Right ventricle myocardium superior (tissue), 1 donor: ENCODE measurements around the gene PTPRN2. TPM values are rescaled to one million over a fixed set of nuclear protein-coding genes. Genes with fewer than 3 reads are reported as not detected.
"Not testable (repeated sequence)": the region's sequence is repeated elsewhere in the genome, so short reads cannot be mapped to it uniquely, and the experiment has no call there.

Source experiments
- ATAC-seq: fragments of 200-7000 bp; cut with Tn5 transposase; one replicate; pipeline ENCODE4 v1.9.1; 2020; ENCODE audit warnings: mild to moderate bottlenecking; ENCODE audit not compliant: poor library complexity
- DNase-seq: peaks from one replicate; pipeline ENCODE4 v3.0.0-alpha.2; 2020
- intact Hi-C: fragments of 100-400 bp; cut with DNase I; formaldehyde crosslinking; loops from one replicate; pipeline ENCODE4 v1.11.2; 2022
- total RNA-seq: library from RNA; stranded (reverse); fragmentation: NEBNext Ultra II Directional; extraction: Animal tissue kit (Norgen Biotek cat#: 25700); gene quantifications from one replicate; pipeline ENCODE4 v1.2.1, GENCODE V29; 2021
- donor health status: DM: no; HTN: yes; CAD: no; lungs with severe emphysema.

Gene PTPRN2
- total RNA-seq, 1 donor from 2014 or later, result 1.2 TPM

- no peak for DNase-seq
- ATAC-seq, result no peak
- intact Hi-C loops, result no loop called here
Observed at GRCh38 chr7:158299607-158300006, 288.0 kb downstream of the PTPRN2 start.

GRCh38 chr7:158296798-158297104 lies 290.9 kb downstream of the PTPRN2 start:
- DNase-seq, result no peak
- intact Hi-C loops, result no loop called here
- no peak for ATAC-seq

- no peak for DNase-seq
- intact Hi-C loops, result no loop called here
- no peak for ATAC-seq
Observed at GRCh38 chr7:158295966-158296797, 291.4 kb downstream of the PTPRN2 start.

DNA sequence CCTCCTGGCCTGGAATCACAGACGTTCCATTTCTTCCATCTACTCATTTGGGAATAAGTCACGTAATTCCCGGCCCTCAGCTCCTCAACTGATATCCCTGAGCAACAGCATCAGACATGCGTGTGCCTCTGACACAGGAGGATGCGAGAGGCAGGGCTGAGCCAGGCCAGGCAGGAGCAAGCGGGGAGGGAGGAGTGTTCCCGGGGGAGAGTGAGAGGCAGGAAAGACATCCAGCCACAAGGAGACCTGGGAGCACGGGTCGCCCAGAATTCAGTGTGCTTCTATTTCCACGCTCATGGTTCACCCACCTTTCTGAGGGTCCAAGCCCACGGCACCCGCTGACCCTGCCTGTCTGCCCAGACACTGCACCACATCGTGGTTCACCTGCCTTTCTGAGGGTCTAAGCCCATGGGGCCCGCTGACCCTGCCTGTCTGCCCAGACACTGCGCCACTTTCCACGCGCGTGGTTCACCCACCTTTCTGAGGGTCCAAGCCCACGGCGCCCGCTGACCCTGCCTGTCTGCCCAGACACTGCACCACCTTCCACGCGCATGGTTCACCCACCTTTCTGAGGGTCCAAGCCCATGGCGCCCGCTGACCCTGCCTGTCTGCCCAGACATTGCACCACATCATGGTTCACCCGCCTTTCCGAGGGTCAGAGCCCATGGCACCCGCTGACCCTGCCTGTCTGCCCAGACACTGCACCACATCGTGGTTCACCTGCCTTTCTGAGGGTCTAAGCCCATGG lies 293.0 kb downstream of the PTPRN2 start:
- intact Hi-C loops, ATAC-seq, DNase-seq: not testable (repeated sequence)

GRCh38 chr7:158292948-158293347 lies 294.7 kb downstream of the PTPRN2 start:
- no peak for ATAC-seq
- no peak for DNase-seq
- intact Hi-C loops, result no loop called here

DNA sequence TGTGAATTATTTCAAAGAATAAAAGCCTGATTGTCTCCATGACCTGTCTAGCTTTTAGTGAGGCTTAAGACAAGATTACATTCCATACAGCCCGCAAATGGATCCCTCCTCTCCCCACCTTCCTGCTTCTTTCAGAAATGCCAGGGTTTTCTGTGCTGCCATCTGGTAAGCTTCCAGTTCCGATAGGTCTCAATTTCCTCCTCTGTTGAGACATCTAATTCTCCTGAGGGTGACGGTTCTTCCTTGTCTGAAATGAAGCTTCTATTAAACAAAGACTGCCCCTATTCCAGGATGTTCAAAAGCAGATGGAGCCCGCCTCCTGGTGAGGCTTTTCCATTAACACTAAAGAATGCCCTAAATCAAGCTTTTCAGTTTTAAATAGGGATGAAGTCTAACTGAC lies 295.6 kb downstream of the PTPRN2 start:
- DNase-seq, result no peak
- intact Hi-C loops, result no loop called here
- no peak for ATAC-seq

DNA sequence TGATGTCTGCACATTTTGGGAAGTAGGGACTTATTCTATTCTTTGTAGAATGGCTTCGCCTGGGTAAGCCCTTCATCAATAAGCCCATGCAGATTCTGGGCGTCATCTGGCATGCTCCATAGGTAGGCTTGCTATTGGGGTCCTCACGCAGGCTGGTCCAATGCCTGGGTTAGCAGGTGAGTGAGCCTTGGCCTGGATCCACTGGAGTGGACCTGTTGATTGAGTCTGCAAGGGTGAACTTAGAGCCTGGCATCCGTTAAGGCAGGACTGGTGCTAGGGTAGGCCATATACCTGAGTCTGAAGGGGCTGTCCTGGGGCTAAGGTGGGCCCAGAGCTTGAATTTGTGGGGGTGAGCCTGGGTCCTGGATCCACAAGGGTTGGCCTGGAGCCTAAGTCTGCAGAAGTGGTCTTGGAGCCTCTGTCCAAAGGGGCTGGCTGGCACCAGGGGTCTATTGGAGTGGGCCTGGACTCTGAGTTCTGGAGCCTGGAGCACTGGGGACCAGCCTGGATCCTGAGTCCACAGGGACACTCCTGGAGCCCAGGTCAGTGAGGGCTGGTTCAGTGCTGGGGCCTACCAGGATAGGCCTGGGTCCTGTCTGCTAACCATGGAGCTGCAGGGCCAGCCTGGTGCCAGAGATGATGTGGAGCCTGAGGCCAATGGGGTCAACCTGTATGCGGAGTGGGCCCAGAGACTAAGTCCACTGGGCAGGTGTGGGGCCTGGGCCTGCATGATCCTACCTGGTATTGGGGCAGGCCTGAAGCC lies 297.7 kb downstream of the PTPRN2 start:
- DNase-seq, result no peak
- no peak for ATAC-seq
- intact Hi-C loops, result no loop called here

GRCh38 chr7:158289231-158289630 lies 298.4 kb downstream of the PTPRN2 start:
- no peak for ATAC-seq
- DNase-seq, result no peak
- intact Hi-C loops, result no loop called here

DNA sequence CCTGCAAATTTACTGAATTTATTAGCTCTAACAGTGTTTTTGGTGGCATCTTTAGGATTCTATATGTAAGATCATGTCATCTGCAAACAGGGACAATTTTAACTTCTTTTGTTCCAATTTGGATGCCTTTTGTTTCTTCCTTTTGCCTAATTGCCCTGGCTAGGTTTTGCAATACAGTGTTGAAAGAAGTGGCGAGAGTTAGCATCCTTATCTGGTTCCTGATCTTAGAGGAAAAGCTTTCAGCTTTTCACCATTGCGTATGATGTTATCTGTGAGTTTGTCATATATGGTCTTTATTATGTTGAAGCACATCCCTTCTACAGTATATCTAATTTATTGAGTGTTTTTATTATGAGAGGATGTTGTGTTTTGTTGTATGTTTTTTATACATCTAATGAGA lies 301.4 kb downstream of the PTPRN2 start:
- DNase-seq, result no peak
- ATAC-seq, result no peak
- intact Hi-C loops, result no loop called here

- ATAC-seq (no peak), DNase-seq (no peak)
- intact Hi-C loops, result no loop called here
Observed at GRCh38 chr7:158285383-158285770, 302.2 kb downstream of the PTPRN2 start.

DNA sequence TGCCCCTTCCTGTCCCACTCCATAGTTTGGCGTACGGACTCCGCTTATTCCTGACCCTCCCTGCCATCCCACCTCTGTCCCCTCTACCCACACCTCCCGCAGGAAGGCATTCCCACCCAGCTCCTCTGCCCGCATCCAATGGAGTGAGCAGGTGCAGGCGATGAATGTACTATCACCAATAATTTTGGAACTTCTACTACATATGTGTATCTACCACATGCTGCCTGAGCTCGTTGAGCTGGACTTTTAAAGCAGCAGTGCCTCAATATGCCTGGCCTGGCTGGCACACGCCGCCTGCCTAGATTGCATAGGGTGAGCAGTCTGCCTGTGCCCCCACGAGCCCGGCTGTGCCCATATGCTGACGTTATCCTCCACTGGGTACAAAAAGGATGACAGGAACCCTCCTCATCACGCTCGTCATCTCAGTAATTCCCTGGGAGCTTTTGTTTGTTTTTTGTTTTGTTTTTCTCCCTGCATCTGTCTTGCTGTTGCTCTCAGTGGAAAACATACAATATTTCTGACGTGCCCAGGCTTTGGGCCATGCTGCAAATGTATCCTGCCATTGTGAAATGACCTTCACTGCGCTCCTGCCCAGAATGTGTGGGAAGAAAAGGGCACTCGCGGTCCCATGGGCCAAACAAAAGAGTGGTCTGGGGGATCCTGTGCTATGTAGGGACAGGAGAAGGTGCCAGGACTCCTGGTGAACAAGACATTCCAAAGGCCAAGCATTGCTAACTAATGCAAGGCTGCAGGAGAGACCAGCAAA lies 302.8 kb downstream of the PTPRN2 start:
- DNase-seq (no peak), ATAC-seq (no peak)

DNA sequence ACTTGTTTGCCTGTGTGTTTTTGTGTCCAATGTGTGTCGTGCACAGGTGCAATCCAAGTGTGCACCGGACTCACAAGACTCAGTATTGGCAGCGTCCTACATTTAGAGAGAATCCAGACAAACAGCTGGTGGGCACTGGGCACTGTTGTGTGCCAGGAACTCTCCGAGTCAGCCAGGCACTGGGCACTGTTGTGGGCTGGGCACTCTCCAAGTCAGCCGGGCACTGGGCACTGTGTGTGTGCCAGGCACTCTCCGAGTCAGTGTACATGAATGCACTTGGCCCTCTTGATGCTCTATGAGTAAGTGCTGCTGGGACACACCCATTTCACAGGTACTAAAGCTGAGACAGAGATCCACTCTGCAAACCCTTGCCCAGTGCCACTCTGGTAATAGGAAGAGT lies 303.5 kb downstream of the PTPRN2 start:
- intact Hi-C loops, result no loop called here
- ATAC-seq, result no peak
- DNase-seq, result no peak

More for the DNA sequence above, 302.8 kb downstream of the PTPRN2 start:
- intact Hi-C loops, result no loop called here

- intact Hi-C loops, result no loop called here
- no peak for DNase-seq
- ATAC-seq, result no peak
Observed at GRCh38 chr7:158283016-158283974, 304.3 kb downstream of the PTPRN2 start.

DNA sequence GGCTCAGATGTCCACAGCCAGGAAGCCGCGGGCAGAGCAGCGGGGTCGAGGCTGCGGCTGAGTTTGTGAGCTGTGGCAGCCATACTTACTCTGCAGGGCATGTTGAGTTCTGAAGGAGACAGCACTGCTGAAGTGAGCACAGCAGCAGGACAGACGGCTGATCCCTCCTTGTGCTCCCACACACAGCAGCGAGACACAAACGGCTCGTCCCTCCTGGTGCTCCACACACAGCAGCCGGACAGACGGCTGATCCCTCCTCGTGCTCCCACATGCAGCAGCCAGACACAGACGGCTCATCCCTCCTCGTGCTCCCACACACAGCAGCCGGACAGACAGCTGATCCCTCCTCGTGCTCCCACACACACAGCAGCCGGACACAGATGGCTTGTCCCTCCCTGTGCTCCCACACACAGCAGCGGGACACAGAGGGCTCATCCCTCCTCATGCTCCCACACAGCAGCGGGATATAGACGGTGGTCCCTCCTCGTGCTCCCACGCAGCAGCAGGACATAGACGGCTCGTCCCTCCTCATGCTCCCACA lies 305.1 kb downstream of the PTPRN2 start:
- DNase-seq (no peak), ATAC-seq (no peak)
- intact Hi-C loops, result no loop called here

DNA sequence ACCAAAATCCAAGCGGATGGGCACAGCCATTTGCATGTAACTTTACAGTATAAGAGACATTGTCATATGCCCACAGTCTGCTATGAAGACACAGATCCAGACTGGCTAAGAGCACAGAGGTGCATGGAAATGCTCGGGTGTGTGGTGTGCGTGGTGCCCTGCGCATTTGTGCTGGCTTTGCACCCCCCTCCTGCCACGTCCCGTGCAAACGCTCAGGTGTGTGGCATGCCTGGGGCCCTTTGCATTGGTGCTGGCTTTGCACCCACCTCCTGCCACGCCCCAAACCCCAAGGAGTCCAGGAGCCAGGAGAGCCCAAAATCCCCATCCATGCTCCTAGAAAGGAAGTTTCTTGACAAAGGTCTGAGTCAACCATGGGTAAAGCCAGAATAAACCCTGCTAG lies 306.2 kb downstream of the PTPRN2 start:
- no peak for DNase-seq
- intact Hi-C loops, result no loop called here
- ATAC-seq, result no peak

DNA sequence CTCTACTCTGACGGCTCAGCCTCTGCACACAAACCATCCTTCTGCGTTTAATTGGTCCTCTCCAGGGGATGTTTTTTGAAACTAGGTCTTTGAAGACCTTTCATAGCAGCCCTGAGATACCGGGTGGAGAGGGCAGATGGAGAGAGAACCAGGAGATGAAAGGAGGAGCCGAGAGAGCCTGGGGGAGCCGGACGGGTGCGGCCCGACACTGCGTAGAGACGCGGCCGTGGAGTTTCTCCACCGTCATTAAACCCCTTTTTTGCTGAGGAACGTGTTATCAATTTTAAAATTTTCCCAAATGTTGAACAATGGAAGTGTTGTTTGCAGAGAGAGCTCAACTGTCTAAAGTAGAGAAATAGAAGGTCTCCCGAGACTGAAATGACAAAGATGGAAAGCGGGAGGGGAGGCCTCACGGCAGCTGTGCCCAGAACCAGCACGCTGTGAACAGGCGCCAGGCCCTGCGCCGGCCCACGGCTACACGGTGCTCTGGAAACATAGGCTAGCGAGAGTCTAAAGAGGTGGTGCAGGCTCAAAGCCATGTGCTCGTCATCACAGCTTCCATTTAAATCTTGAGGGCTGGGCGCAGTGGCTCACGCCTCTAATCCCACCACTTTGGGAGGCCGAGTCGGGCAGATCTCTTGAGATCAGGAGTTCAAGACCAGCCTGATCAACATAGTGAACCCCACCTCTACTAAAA lies 307.0 kb downstream of the PTPRN2 start:
- intact Hi-C loops, result no loop called here
- ATAC-seq (no peak), DNase-seq (no peak)
